ENCODE measurements around the gene CENPP.

CENPP gene

DNA sequence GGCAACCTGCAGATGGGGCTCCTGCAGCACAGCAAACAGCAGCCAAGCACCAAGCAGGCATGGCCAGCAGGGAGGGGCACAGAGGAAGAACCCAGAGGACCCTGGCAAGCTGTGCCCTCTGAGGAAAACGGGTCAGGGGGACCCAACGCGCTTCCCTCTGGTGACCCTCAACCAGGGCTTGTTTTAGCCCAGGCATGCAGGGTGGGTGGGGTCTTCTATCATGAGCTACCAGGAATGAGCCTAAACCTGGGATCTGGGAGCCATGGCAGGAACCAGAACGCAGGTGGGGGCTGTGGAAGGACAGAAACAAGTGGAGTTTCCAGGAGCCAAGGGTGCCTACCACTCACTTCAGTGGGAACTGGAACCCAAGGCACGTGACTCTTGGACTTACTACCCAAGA, 323.3 kb downstream of the CENPP start:
- H3K36me3 ChIP-seq (replicated peaks; ENCODE audit: insufficient read depth, low read length): no peaks in the 10 kb centered on the region; the same call in 1 of the 2 replicates
- no peak overlapping the region for H2AFZ ChIP-seq (ENCODE audit: low read length)
- no peak overlapping the region for H3K9ac ChIP-seq (ENCODE audit: low read length)
- no peak for DNase-seq
- H3K4me3 ChIP-seq (ENCODE audit: low read length): no peak overlapping the region
- H3K27me3 ChIP-seq (replicated peaks; ENCODE audit: insufficient read depth, low read length): no peaks in the 10 kb centered on the region
- no peaks in the 10 kb centered on the region for H4K20me1 ChIP-seq (ENCODE audit: insufficient read depth, low read length)
- H3K9me2 ChIP-seq (replicated peaks; ENCODE audit: insufficient read depth, low read length): no peaks in the 10 kb centered on the region
- H3K4me1 ChIP-seq (ENCODE audit: low read length): no peaks in the 10 kb centered on the region
- H3F3A ChIP-seq (ENCODE audit: insufficient read depth, low read length): no peaks in the 10 kb centered on the region
- H3K4me2 ChIP-seq (ENCODE audit: low read depth, low read length): no peak overlapping the region
- TF ChIP-seq EZH2 (optimal IDR thresholded peaks at IDR 0.05; ENCODE audit: low read depth, low read length) (no peak), EZH2phosphoT487 (IDR thresholded peaks at IDR 0.05; ENCODE audit: low read length) (no peak)
- TF ChIP-seq, protein P1, sequence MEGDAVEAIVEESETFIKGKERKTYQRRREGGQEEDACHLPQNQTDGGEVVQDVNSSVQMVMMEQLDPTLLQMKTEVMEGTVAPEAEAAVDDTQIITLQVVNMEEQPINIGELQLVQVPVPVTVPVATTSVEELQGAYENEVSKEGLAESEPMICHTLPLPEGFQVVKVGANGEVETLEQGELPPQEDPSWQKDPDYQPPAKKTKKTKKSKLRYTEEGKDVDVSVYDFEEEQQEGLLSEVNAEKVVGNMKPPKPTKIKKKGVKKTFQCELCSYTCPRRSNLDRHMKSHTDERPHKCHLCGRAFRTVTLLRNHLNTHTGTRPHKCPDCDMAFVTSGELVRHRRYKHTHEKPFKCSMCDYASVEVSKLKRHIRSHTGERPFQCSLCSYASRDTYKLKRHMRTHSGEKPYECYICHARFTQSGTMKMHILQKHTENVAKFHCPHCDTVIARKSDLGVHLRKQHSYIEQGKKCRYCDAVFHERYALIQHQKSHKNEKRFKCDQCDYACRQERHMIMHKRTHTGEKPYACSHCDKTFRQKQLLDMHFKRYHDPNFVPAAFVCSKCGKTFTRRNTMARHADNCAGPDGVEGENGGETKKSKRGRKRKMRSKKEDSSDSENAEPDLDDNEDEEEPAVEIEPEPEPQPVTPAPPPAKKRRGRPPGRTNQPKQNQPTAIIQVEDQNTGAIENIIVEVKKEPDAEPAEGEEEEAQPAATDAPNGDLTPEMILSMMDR (IDR thresholded peaks at IDR 0.05; ENCODE audit: low read length): no peak
- no peaks in the 10 kb centered on the region for H3K9me3 ChIP-seq (replicated peaks; ENCODE audit: insufficient read depth, low read length)
- H3K79me2 ChIP-seq (ENCODE audit: low read length): peaks cover 6% of the 10 kb centered on the region; the same call in 1 of the 2 replicates
- H3K27ac ChIP-seq (ENCODE audit: low read length): no peak overlapping the region

DNA sequence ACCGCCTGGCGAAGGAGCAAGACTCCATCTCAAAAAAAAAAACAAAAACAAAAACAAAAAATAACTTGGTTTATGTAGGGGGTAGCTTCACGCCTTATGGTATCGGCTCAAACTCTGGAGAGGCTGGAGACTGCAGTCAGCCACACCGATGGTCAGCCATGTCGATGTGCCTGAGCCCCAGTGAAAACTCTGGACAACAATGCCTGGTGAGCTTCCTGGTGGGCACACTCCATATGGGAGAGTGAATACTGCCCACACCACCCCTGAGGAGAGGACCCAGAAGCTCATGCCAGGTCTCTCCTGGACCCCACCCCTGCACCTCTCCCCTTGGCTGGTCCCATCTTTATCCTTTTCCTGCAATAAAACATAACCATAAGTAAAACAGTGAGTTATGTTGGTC, 324.5 kb downstream of the CENPP start:
- H3K4me2 ChIP-seq (ENCODE audit: low read depth, low read length): no peak overlapping the region
- no peaks in the 10 kb centered on the region for H3K9me3 ChIP-seq (replicated peaks; ENCODE audit: insufficient read depth, low read length)
- H3K9me2 ChIP-seq (replicated peaks; ENCODE audit: insufficient read depth, low read length): no peaks in the 10 kb centered on the region
- H3K4me1 ChIP-seq (ENCODE audit: low read length): no peaks in the 10 kb centered on the region
- peaks cover 14% of the 10 kb centered on the region; the same call in 1 of the 2 replicates for H3K79me2 ChIP-seq (ENCODE audit: low read length)
- no peaks in the 10 kb centered on the region for H3F3A ChIP-seq (ENCODE audit: insufficient read depth, low read length)
- no peak for DNase-seq
- H3K4me3 ChIP-seq (ENCODE audit: low read length): no peak overlapping the region
- no peaks in the 10 kb centered on the region for H3K36me3 ChIP-seq (replicated peaks; ENCODE audit: insufficient read depth, low read length)
- TF ChIP-seq EZH2phosphoT487 (IDR thresholded peaks at IDR 0.05; ENCODE audit: low read length): no peak
- no peak for TF ChIP-seq EZH2 (optimal IDR thresholded peaks at IDR 0.05; ENCODE audit: low read depth, low read length)
- TF ChIP-seq, protein P1 (IDR thresholded peaks at IDR 0.05; ENCODE audit: low read length): no peak
- H3K27me3 ChIP-seq (replicated peaks; ENCODE audit: insufficient read depth, low read length): no peaks in the 10 kb centered on the region
- H2AFZ ChIP-seq (ENCODE audit: low read length): no peak overlapping the region
- H4K20me1 ChIP-seq (ENCODE audit: insufficient read depth, low read length): no peaks in the 10 kb centered on the region
- H3K27ac ChIP-seq (ENCODE audit: low read length): no peak overlapping the region
- H3K9ac ChIP-seq (ENCODE audit: low read length): no peak overlapping the region

DNA sequence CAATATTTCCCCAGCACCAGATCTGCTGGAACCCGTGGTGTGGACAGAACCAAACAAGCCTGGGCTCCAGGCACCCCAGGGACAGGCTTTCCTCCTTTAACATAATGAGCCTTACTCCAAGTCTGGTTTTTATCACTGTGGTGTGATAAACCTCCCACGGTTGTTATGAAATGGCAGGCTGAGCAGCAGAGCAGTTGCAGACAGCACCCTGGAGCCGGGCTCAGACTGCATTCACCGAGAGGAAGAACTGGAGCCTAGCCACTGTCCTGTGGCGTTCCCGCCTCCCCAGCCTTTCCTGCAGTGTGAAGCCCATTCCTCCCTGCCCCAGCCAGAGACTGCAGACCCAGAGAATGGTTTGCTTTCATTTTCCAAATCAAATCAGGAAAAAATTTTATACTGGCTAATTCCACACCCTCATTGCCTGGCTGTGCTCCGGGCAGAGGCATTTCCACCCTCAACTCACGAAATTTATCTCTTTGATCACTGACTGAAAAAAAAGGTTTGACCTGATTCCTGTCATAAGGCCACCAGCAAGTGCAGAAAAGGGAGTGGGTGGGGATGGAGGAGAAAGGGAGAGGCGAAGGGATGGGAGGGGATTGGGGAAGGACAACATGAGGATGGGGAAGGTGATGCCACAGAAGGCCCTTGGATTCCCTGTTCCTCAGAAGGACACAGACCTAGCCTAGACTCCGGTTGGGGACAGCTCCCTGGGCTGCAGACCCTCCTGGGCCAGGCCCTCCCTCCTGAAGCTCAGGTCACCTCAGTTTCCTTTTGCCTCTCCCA, 325.3 kb downstream of the CENPP start:
- H2AFZ ChIP-seq (ENCODE audit: low read length): no peak overlapping the region
- no peaks in the 10 kb centered on the region for H4K20me1 ChIP-seq (ENCODE audit: insufficient read depth, low read length)
- no peak overlapping the region for H3K4me2 ChIP-seq (ENCODE audit: low read depth, low read length)
- peaks cover 20% of the 10 kb centered on the region; the same call in 1 of the 2 replicates for H3K79me2 ChIP-seq (ENCODE audit: low read length)
- no peak overlapping the region for H3K27ac ChIP-seq (ENCODE audit: low read length)
- no peaks in the 10 kb centered on the region for H3K27me3 ChIP-seq (replicated peaks; ENCODE audit: insufficient read depth, low read length)
- H3F3A ChIP-seq (ENCODE audit: insufficient read depth, low read length): no peaks in the 10 kb centered on the region
- H3K9ac ChIP-seq (ENCODE audit: low read length): no peak overlapping the region
- no peaks in the 10 kb centered on the region for H3K9me2 ChIP-seq (replicated peaks; ENCODE audit: insufficient read depth, low read length)
- H3K4me1 ChIP-seq (ENCODE audit: low read length): no peaks in the 10 kb centered on the region
- no peaks in the 10 kb centered on the region for H3K9me3 ChIP-seq (replicated peaks; ENCODE audit: insufficient read depth, low read length)
- no peaks in the 10 kb centered on the region for H3K36me3 ChIP-seq (replicated peaks; ENCODE audit: insufficient read depth, low read length)
- no peak overlapping the region for H3K4me3 ChIP-seq (ENCODE audit: low read length)
- TF ChIP-seq EZH2 (optimal IDR thresholded peaks at IDR 0.05; ENCODE audit: low read depth, low read length): no peak
- TF ChIP-seq EZH2phosphoT487 (IDR thresholded peaks at IDR 0.05; ENCODE audit: low read length): no peak
- TF ChIP-seq, protein P1 (IDR thresholded peaks at IDR 0.05; ENCODE audit: low read length): no peak
- no peak for DNase-seq

Data from MM.1S (cell line).